GM23338 (cell line): ENCODE measurements around the gene RNU1-3. TPM values are rescaled to one million over a fixed set of nuclear protein-coding genes. Genes with fewer than 3 reads are reported as not detected.
"Not testable (repeated sequence)": the region's sequence is repeated elsewhere in the genome, so short reads cannot be mapped to it uniquely, and the experiment has no call there.

Source experiments
- ATAC-seq: fragments of 200-7000 bp; cut with Tn5 transposase; 3 replicates; pipeline ENCODE4 v1.9.1; 2020
- DNase-seq: peaks from one replicate; pipeline ENCODE4 v3.0.0-alpha.2; 2015; ENCODE audit warnings: low spot score
- H2AFZ ChIP-seq: fragments of 200-600 bp; sonication (generic); 2 replicates; pipeline ENCODE4 v1.8.0; 2016; ENCODE audit warnings: antibody characterized with exemption, mild to moderate bottlenecking, moderate library complexity
- H3F3A ChIP-seq: fragments of 200-600 bp; sonication (generic); replicated peaks from 2 replicates; pipeline ENCODE4 v1.8.0; 2017; ENCODE audit warnings: antibody characterized with exemption, mixed run types, low read depth
- H3K27ac ChIP-seq: fragments of 200-600 bp; sonication (generic); 2 replicates; pipeline ENCODE4 v1.6.1; 2016; ENCODE audit warnings: low read depth
- H3K27me3 ChIP-seq: fragments of 200-600 bp; sonication (generic); 2 replicates; pipeline ENCODE4 v1.8.0; 2016; ENCODE audit warnings: mild to moderate bottlenecking, mixed run types, moderate library complexity; ENCODE audit not compliant: insufficient read depth
- H3K36me3 ChIP-seq: fragments of 200-600 bp; sonication (generic); 2 replicates; pipeline ENCODE4 v1.8.0; 2016; ENCODE audit warnings: mild to moderate bottlenecking; ENCODE audit not compliant: insufficient read depth
- H3K4me1 ChIP-seq: fragments of 200-600 bp; sonication (generic); 2 replicates; pipeline ENCODE4 v1.8.0; 2016; ENCODE audit warnings: mild to moderate bottlenecking, moderate library complexity; ENCODE audit not compliant: insufficient read depth
- H3K4me2 ChIP-seq: fragments of 200-600 bp; sonication (generic); 2 replicates; pipeline ENCODE4 v1.7.1; 2017; ENCODE audit warnings: mixed run types
- H3K4me3 ChIP-seq: fragments of 200-600 bp; sonication (generic); 2 replicates; pipeline ENCODE4 v1.6.1; 2016; ENCODE audit warnings: mixed run types
- H3K79me2 ChIP-seq: fragments of 200-600 bp; sonication (generic); replicated peaks from 2 replicates; pipeline ENCODE4 v1.8.0; 2017; ENCODE audit warnings: mild to moderate bottlenecking; ENCODE audit not compliant: insufficient read depth
- H3K9me2 ChIP-seq: fragments of 200-600 bp; sonication (generic); 2 replicates; pipeline ENCODE4 v1.8.0; 2017; ENCODE audit not compliant: insufficient read depth
- H4K20me1 ChIP-seq: fragments of 200-600 bp; sonication (generic); replicated peaks from 2 replicates; pipeline ENCODE4 v1.8.0; 2017; ENCODE audit warnings: mild to moderate bottlenecking; ENCODE audit not compliant: insufficient read depth
- H3K27ac Mint-ChIP-seq: 2 replicates; pipeline ENCODE4 v1.8.0; 2020; ENCODE audit warnings: inconsistent platforms, mild to moderate bottlenecking, moderate library complexity, mixed read lengths
- H3K27me3 Mint-ChIP-seq: 3 replicates; pipeline ENCODE4 v1.8.0; 2022; ENCODE audit warnings: low read depth, mild to moderate bottlenecking, moderate library complexity, mixed read lengths, inconsistent platforms; ENCODE audit not compliant: insufficient read depth, poor library complexity
- H3K36me3 Mint-ChIP-seq: 3 replicates; pipeline ENCODE4 v1.8.0; 2021; ENCODE audit warnings: low read depth, mild to moderate bottlenecking, inconsistent platforms, moderate library complexity, mixed read lengths
- H3K4me1 Mint-ChIP-seq: 3 replicates; pipeline ENCODE4 v1.8.0; 2020; ENCODE audit warnings: mild to moderate bottlenecking, inconsistent platforms, mixed read lengths
- H3K4me3 Mint-ChIP-seq: 3 replicates; pipeline ENCODE4 v1.8.0; 2021; ENCODE audit warnings: moderate library complexity, mild to moderate bottlenecking, inconsistent platforms, mixed read lengths
- H3K9me3 Mint-ChIP-seq: 3 replicates; pipeline ENCODE4 v1.8.0; 2020; ENCODE audit warnings: moderate library complexity, mild to moderate bottlenecking, inconsistent platforms, mixed read lengths
- polyA plus RNA-seq: library from polyadenylated mRNA; unstranded; fragments of >200 nt; fragmentation: Nextera tagmentation; extraction: Ambion mirVana; gene quantifications from 2 replicates; pipeline ENCODE4 v1.2.1, GENCODE V29; 2016
- total RNA-seq: library from RNA; depleted of rRNA; stranded (reverse); fragments of >200 nt; shearing (Covaris generic); gene quantifications from 2 replicates; pipeline ENCODE4 v1.2.3, GENCODE V29; 2014

RNU1-3 gene
- total and polyA plus RNA-seq, 2 experiments from 2014 or later = not detected

- not testable (repeated sequence) for H3K4me2 ChIP-seq, DNase-seq, H3K4me3 Mint-ChIP-seq
These were observed 23.7 kb downstream of the RNU1-3 start for GRCh38 chr1:16643001-16643411.

GRCh38 chr1:16642025-16642966, 24.5 kb downstream of the RNU1-3 start:
- ATAC-seq, H3K4me3 ChIP-seq, H2AFZ ChIP-seq, H3K27me3 Mint-ChIP-seq, H3F3A ChIP-seq, H3K9me2 ChIP-seq, H3K27ac ChIP-seq, H3K36me3 Mint-ChIP-seq, H3K4me1 ChIP-seq, H3K9me3 Mint-ChIP-seq, H3K27ac Mint-ChIP-seq, DNase-seq, H3K4me1 Mint-ChIP-seq, H3K4me2 ChIP-seq, H3K36me3 ChIP-seq, H3K4me3 Mint-ChIP-seq: not testable (repeated sequence)
- H3K27me3 ChIP-seq = peaks cover 24% of the 10 kb centered on the region
- peaks cover 12% of the 10 kb centered on the region; the same call in 1 of the 2 replicates for H4K20me1 ChIP-seq
- peaks cover 23% of the 10 kb centered on the region for H3K79me2 ChIP-seq

More at GRCh38 chr1:16643001-16643411, 23.7 kb downstream of the RNU1-3 start:
- H3K9me2 ChIP-seq, H2AFZ ChIP-seq, H3K4me1 ChIP-seq, H3K27ac ChIP-seq, H3K9me3 Mint-ChIP-seq, H3K36me3 Mint-ChIP-seq, H3K4me1 Mint-ChIP-seq, H3K4me3 ChIP-seq, ATAC-seq, H3F3A ChIP-seq, H3K27me3 Mint-ChIP-seq, H3K27ac Mint-ChIP-seq, H3K36me3 ChIP-seq: not testable (repeated sequence)
- Histone ChIP-seq H3K27me3 (peaks cover 27% of the 10 kb centered on the region), H4K20me1 (peaks cover 12% of the 10 kb centered on the region; the same call in 1 of the 2 replicates), H3K79me2 (peaks cover 23% of the 10 kb centered on the region)

DNA sequence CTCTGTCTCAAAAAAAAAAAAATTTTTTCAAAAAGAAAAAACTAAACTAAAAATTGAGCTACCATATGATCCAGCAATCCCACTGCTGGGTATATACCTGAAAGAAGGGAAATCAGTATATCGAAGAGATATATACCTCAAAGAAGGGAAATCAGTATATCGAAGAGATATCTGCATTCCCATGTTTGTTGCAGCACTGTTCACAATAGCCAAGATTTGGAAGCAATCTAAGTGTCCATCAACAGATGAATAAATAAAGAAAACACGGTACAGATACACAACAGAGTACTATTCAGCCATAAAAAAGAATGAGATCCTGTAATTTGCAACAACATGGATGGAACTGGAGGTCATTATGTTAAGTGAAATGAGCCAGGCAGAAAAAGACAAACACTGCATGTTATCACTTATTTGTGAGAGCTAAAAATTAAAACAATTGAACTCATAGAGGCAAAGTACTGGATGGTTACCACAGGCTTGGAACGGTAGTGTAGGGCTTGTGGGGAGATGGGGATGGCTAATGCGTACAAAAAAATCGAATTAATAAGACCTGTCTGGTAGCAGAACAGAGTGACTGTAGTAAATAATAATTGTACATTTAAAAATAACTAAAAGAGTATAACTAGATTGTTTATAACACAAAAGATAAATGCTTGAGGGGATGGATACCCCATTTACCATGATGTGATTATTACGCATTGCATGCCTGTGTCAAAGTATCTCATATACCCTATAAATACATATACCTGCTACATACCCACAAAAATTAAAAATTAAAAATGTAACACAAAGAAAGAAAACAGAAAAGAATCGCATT, 25.4 kb downstream of the RNU1-3 start:
- not testable (repeated sequence) for H3K9me2 ChIP-seq, H3K27ac ChIP-seq, H3K36me3 Mint-ChIP-seq, H3K4me3 ChIP-seq, H3K27ac Mint-ChIP-seq, H2AFZ ChIP-seq, ATAC-seq, H3K36me3 ChIP-seq, H3K4me1 ChIP-seq, H3K4me2 ChIP-seq, H3K27me3 Mint-ChIP-seq, DNase-seq, H3K4me3 Mint-ChIP-seq, H3K9me3 Mint-ChIP-seq, H3K4me1 Mint-ChIP-seq
- Histone ChIP-seq H3F3A (peaks cover 12% of the 10 kb centered on the region; the same call in 1 of the 2 replicates), H3K79me2 (peaks cover 23% of the 10 kb centered on the region), H4K20me1 (peaks cover 21% of the 10 kb centered on the region; the same call in 1 of the 2 replicates), H3K27me3 (peaks cover 22% of the 10 kb centered on the region)

GRCh38 chr1:16639091-16640031, 27.4 kb downstream of the RNU1-3 start:
- H3K4me2 ChIP-seq, H3K27me3 ChIP-seq, H3K4me3 Mint-ChIP-seq, H3K36me3 Mint-ChIP-seq, DNase-seq, H3K36me3 ChIP-seq, H3K9me2 ChIP-seq, H3K4me1 Mint-ChIP-seq, H3K4me1 ChIP-seq, H3K4me3 ChIP-seq, H3F3A ChIP-seq, H3K9me3 Mint-ChIP-seq, H2AFZ ChIP-seq, H3K27ac ChIP-seq, H3K27ac Mint-ChIP-seq, H3K27me3 Mint-ChIP-seq: not testable (repeated sequence)
- peak; percentile 63 for ATAC-seq
- Histone ChIP-seq H3K79me2 (peaks cover 23% of the 10 kb centered on the region), H4K20me1 (peaks cover 31% of the 10 kb centered on the region)

GRCh38 chr1:16637941-16638778, 28.6 kb downstream of the RNU1-3 start:
- H3K36me3 Mint-ChIP-seq, H3K36me3 ChIP-seq, H3K27me3 ChIP-seq, H3K9me3 Mint-ChIP-seq, H3K4me3 ChIP-seq, H3K4me1 Mint-ChIP-seq, H3K4me1 ChIP-seq, H3K9me2 ChIP-seq, DNase-seq, H2AFZ ChIP-seq, H3K27me3 Mint-ChIP-seq, H3K27ac ChIP-seq, H3K4me3 Mint-ChIP-seq, H3K27ac Mint-ChIP-seq, H3F3A ChIP-seq, H3K4me2 ChIP-seq: not testable (repeated sequence)
- Histone ChIP-seq H4K20me1 (peaks cover 34% of the 10 kb centered on the region), H3K79me2 (peaks cover 19% of the 10 kb centered on the region)
- peak; percentile 60 for ATAC-seq
